Esophagus squamous epithelium (tissue), 4 donors: ENCODE measurements around the gene TAB2.

Experiments
- CTCF ChIP-seq, 6 experiments: fragments of 450-650 bp in 4 of 6; fragments of 200-600 bp in 2 of 6; sonication (generic) in 2 of 6; IDR thresholded peaks; one replicate each; pipeline ENCODE4 v1.5.1; 2016 to 2019; ENCODE audit warnings: antibody characterized with exemption in 6 of 6, mild to moderate bottlenecking in 4 of 6, moderate library complexity in 4 of 6
- POLR2A ChIP-seq, 4 donors: fragments of 450-650 bp; IDR thresholded peaks; one replicate each; pipeline ENCODE4 v1.6.1; 2017; ENCODE audit warnings: antibody characterized with exemption in 4 of 4, mild to moderate bottlenecking in 4 of 4, moderate library complexity in 3 of 4

- no peak for TF ChIP-seq CTCF (IDR thresholded peaks at IDR 0.05)
- no peak for TF ChIP-seq POLR2A (IDR thresholded peaks at IDR 0.05)
Measured at GRCh38 chr6:149397384-149397783, 79.9 kb downstream of the TAB2 start.
